Cardiac fibroblast (primary cell): ENCODE data around the gene CXCL5.
"Not testable (repeated sequence)": the region's sequence is repeated elsewhere in the genome, so short reads cannot be mapped to it uniquely, and the experiment has no call there.

Source experiments
- DNase-seq, 2 donors: peaks; one replicate each; pipeline versions ENCODE4 v3.0.0 to v3.0.0-alpha.2; 2010; ENCODE audit warnings: low read depth in 2 of 2
- H3K4me3 ChIP-seq, 2 donors: replicated peaks in 1 of 2; 1 replicate in 1 of 2; 2 replicates in 1 of 2; pipeline ENCODE4 v1.5.1; 2011; ENCODE audit warnings: low read depth in 2 of 2, low read length in 2 of 2, mild to moderate bottlenecking in 2 of 2, moderate library complexity in 1 of 2
- CTCF ChIP-seq: IDR thresholded peaks from one replicate; pipeline ENCODE4 v1.5.1; 2011; ENCODE audit warnings: low read depth, mild to moderate bottlenecking, low read length, inconsistent platforms

The CXCL5 gene

GRCh38 chr4:73962724-73963123 lies 35.8 kb downstream of the CXCL5 start:
- no peak for DNase-seq
- H3K4me3 ChIP-seq: no peak overlapping the region
- TF ChIP-seq CTCF: no peak

- H3K4me3 ChIP-seq, DNase-seq: not testable (repeated sequence)
Measured at GRCh38 chr4:73959041-73959440, 39.4 kb downstream of the CXCL5 start.

- no peak overlapping the region for H3K4me3 ChIP-seq
- no peak for TF ChIP-seq CTCF
- no peak for DNase-seq
Measured at GRCh38 chr4:73952352-73952751, 46.1 kb downstream of the CXCL5 start.

- H3K4me3 ChIP-seq, DNase-seq: not testable (repeated sequence)
Measured at GRCh38 chr4:73950376-73950920, 48.0 kb downstream of the CXCL5 start.

- TF ChIP-seq CTCF: no peak
- H3K4me3 ChIP-seq: no peak overlapping the region
- DNase-seq: no peak
Measured at GRCh38 chr4:73948990-73949706, 49.3 kb downstream of the CXCL5 start.

- H3K4me3 ChIP-seq: no peak overlapping the region
- TF ChIP-seq CTCF: no peak
- no peak for DNase-seq
Measured at GRCh38 chr4:73948291-73948690, 50.2 kb downstream of the CXCL5 start.

- no peak for TF ChIP-seq CTCF
- H3K4me3 ChIP-seq: no peak overlapping the region
- no peak for DNase-seq
Measured at GRCh38 chr4:73947239-73947985, 51.1 kb downstream of the CXCL5 start.
